Myocyte (in vitro differentiated cells): ENCODE results near the gene CCDC32. TPM values are rescaled to one million over a fixed set of nuclear protein-coding genes. Genes with fewer than 3 reads are reported as not detected.
A peak's percentile ranks its signal among the peaks of the same experiment; 100 is the strongest.

ENCODE experiments used
- DNase-seq: peaks from one replicate; pipeline ENCODE4 v3.0.0-alpha.2; 2012; ENCODE audit warnings: low read depth
- total RNA-seq: library from RNA; depleted of rRNA; stranded (reverse); fragments of >200 nt; gene quantifications from 2 replicates; pipeline ENCODE4 v1.2.3, GENCODE V29; 2014

The CCDC32 gene
- total RNA-seq, 1 donor from 2014 or later = 10.4 TPM

DNA sequence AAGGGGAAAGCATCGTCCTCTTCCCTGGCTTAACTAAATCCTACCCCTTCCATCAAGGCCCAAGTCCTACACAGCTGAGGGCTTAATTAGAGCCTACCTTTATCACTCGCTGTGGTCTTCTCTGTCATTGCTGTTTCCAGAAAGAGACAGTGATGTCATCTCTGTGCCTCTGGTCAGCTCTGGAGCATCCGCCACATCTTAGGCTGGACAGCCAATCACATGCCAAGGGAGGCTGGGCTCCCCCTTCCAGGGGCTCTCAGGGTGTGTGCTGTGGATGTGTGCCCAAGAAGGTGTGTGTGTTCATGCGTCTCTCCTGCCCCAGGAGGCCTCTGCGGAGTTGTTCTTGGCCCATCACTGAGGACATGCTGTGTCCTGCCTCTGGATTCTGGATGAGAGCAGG, 51.2 kb downstream of the CCDC32 start:
- DNase-seq = no peak

DNA sequence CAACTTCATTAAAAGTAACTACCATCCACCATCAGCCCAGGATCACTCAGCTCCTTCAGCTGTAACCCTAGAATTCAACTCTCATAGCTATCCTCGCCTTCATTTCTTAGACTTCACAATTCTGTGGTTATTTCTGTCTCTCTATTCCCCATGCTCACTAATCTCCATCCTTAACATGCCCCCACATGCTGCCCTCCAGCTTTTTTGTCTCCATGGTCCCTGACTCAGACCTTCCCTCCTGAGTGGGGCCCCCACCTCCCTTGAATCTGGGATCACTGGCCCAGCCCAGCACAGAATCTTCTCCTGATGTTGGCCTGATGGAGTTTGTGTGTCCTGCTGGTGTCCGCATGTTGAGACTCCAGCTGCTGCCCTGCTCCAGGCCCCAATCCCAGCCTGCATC, 52.4 kb downstream of the CCDC32 start:
- no peak for DNase-seq

DNA sequence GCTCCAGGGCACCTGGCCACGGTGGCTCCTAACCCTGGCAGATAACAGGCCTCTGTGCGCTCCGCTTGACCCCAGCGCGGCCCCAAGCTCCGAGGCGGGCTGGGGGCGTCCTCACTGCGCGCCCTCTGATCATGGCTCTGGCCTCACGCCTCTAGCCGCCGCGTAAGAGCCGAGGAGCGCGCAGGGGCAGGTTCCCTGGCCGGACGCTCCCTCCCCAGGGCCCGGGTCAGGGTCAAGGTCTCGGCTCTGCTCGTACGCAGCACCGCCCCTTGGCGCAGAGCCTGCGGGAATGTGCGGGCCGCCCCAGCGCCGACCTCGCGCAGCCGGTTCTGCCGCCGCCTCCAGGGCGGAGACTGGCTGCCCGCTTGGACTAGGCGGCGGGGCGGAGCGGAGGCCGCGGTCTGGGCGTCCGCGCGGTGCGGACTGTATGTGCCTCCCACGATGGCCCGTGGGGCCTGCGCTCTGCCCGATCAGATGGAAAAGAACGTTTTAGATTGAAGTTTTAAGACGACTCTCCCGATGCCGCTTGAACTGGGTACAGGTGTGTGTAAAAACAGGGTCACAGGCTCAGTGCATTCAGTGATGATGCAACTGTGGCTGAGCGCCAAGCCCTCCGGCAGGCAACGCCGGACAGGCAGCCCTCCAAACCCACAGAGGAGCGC, 53.2 kb downstream of the CCDC32 start:
- DNase-seq = peak; percentile 47

DNA sequence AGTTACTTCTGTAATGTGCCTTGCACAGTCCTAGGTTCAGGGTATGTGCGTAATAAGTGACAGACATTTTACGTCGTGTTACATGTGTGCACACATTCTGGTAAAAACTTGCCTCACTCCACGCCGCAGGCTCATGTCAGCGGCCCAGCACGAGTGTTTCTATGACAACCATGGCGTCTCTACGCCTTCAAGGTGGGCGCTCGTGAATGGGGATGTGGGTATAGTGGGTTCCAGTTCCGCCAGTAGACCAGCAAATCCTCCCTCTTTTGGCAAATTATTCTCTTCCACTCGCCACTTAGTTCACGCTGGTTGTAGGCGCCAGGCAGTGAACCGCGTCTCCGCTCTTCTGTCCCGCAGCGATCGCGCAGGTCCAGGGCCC, 53.8 kb downstream of the CCDC32 start:
- DNase-seq = no peak

DNA sequence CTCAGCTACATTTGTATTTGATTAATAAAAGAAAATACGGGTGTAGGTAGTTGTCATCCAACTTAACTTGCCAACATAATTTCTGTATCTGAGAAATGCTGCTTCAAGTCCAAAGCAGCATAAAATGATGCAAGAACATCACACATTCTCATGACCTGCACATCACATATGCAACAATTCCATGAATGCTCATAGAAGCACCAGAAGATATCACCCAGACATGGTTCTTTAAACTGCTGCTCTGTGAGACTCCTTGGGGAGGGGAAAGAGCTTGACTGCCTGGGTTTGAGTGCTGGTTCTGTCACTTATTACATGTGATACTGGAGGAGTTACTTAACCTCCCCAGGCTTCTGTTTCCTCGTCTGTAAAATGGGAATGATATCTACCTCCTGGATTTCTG, 54.6 kb downstream of the CCDC32 start:
- no peak for DNase-seq

DNA sequence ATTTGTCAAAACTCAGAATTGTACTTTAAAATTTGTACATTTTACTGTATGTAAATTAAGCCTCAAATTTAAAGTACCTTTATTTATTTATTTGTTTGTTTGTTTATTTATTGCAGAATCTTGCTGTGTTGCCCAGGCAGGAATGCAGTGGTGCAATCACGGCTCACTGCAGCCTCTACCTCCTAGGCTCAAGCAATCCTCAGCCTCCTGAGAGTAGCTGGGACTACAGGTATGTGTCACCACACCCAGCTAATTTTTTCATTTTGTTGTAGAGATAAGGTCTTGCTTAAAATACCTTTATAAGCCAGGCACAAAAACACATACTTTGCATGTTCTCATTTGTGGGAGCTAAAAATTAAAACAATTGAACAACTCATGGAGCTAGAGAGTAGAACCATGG, 56.6 kb downstream of the CCDC32 start:
- no peak for DNase-seq

DNA sequence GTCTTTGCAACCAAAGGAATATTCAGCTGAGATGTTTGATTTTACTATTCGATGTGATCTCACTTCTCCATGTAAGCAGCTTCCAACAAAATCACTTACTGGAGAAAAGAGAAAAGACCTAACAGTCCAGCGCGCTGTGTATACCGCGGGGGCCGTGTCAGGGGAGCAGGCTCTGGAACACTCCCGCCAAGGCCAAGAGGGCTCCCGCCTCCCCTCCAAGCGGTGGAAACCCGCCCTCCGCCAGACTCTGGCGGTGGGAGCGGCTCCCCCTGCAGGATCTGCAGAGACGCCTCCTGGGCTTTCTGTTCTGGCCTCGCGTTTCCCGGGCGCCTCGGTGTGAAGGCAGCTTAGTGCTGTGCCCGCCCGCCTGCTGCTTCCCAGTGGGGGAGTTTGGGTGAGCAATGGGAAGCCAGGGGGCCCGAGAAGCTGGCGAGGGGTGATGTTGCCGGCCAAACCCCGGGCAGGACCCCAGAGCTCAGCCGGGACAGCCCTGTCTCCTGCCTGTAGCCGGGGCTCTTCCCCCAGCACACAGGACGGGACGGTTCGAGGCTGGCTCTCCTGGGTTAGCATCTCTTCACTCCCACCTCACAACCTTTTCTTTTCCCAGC, 57.8 kb downstream of the CCDC32 start:
- DNase-seq = peak; percentile 74

Other genes starting within 250 kb of the CCDC32 start
- gene INAFM2, start 241.3 kb downstream of the CCDC32 start, total RNA-seq = 40.5 and 73.3 TPM in 2 replicates
- gene CCDC9B, start 224.1 kb downstream of the CCDC32 start, total RNA-seq = 30.1 and 41.6 TPM in 2 replicates
- not detected in 2 replicates for gene PHGR1, start 214.0 kb downstream of the CCDC32 start, total RNA-seq
- 1.6 and 3.5 TPM in 2 replicates for gene DISP2, start 206.8 kb downstream of the CCDC32 start, total RNA-seq
- gene KNSTRN, start 182.3 kb downstream of the CCDC32 start, total RNA-seq = 72.4 and 72.8 TPM in 2 replicates
- 57.0 and 69.3 TPM in 2 replicates for gene IVD, start 159.2 kb downstream of the CCDC32 start, total RNA-seq
- gene BAHD1, start 124.1 kb downstream of the CCDC32 start, total RNA-seq = 10.6 and 11.1 TPM in 2 replicates
- gene CHST14, start 94.1 kb downstream of the CCDC32 start, total RNA-seq = 14.5 and 15.6 TPM in 2 replicates
- gene RPUSD2, start 4.3 kb upstream of the CCDC32 start, total RNA-seq = 5.9 and 11.7 TPM in 2 replicates
- gene KNL1, start 29.2 kb upstream of the CCDC32 start, total RNA-seq = 0.99 and 3.0 TPM in 2 replicates
- gene RAD51, start 130.1 kb upstream of the CCDC32 start, total RNA-seq = 0.94 and 2.3 TPM in 2 replicates
- gene RMDN3, start 190.2 kb upstream of the CCDC32 start, total RNA-seq = 22.2 and 25.5 TPM in 2 replicates
- gene GCHFR, start 199.0 kb upstream of the CCDC32 start, total RNA-seq = 5.5 and 8.0 TPM in 2 replicates
- gene C15orf62, start 204.9 kb upstream of the CCDC32 start, total RNA-seq = not detected in 2 replicates
- gene ZFYVE19, start 242.0 kb upstream of the CCDC32 start, total RNA-seq = 24.3 and 24.4 TPM in 2 replicates
- gene DNAJC17, start 242.4 kb upstream of the CCDC32 start, total RNA-seq = 17.9 and 51.4 TPM in 2 replicates